Urinary bladder (tissue), 4 donors: ENCODE results near the gene ZMPSTE24. TPM values are rescaled to one million over a fixed set of nuclear protein-coding genes. Genes with fewer than 3 reads are reported as not detected.

Experiments used
- DNase-seq: peaks from one replicate; pipeline ENCODE4 v3.0.0-alpha.2; 2015; ENCODE audit errors: extremely low spot score
- H3K27ac ChIP-seq: one replicate; pipeline ENCODE4 v1.5.1; 2013; ENCODE audit warnings: low read depth, mild to moderate bottlenecking, moderate library complexity
- H3K36me3 ChIP-seq: one replicate; pipeline ENCODE4 v1.6.1; 2013; ENCODE audit warnings: mild to moderate bottlenecking, moderate library complexity; ENCODE audit not compliant: insufficient read depth
- H3K4me1 ChIP-seq: one replicate; pipeline ENCODE4 v1.6.1; 2013; ENCODE audit warnings: mild to moderate bottlenecking, moderate library complexity; ENCODE audit not compliant: insufficient read depth
- H3K4me3 ChIP-seq: one replicate; pipeline ENCODE4 v1.5.1; 2013; ENCODE audit warnings: low read depth, low read length
- WGBS: extraction: QIAGEN DNeasy Blood & Tissue Kit; methylation state at CpG from one replicate; pipeline ENCODE4 v1.1.7; 2013; 5-methylcytosine and 5-hydroxymethylcytosine counted together
- polyA plus RNA-seq: library from polyadenylated mRNA; stranded (reverse); fragments of 200-250 nt; gene quantifications from one replicate; pipeline ENCODE4 v1.2.3, GENCODE V29; 2013
- total RNA-seq: library from RNA; depleted of rRNA; stranded (reverse); fragments of >200 nt; gene quantifications from one replicate; pipeline ENCODE4 v1.2.3, GENCODE V29; 2014
- donor health status: healthy with polysubstance abuse.
- donor health status: healthy.

The ZMPSTE24 gene
- total and polyA plus RNA-seq, 2 donors, result 32.3 to 67.8 TPM

- DNase-seq, result no peak
- WGBS, result 92% methylated on average over 13 of the region's 13 CpGs
Observed at GRCh38 chr1:40302475-40302874, 44.4 kb downstream of the ZMPSTE24 start.

DNA sequence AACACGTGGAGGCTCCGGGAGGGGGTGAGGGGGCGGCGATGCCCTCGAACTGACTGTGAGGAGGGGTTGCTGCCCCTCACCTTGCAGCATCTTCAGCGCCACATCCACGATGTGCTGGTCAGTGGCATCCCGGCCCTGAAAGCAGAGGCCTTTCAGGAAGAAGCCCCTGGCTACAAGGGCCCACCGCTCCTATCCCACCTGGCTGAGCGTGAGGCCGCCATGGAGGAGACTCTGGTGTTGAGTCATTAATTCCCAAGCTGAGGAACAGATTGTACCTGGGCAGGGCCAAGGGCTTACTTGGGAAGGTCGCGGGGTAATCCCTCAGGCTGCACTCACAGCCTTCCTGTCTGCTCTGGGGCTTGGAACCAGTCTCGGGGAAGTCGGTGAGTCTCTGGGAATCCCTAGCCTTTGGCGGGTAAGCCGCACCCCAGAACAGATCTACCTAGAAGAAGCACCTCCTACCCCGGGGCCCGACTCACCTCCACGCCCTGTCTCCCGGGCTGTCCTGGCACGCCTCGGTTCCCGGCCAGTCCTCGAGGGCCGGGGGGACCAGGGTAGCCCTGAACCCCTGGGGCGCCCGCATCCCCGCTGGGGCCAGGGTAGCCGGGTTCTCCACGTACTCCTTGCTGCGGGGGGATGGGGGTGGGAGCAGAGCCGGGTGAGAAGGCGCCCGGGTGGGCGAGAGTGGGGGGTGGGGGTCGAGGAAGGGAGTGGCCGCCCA, 45.2 kb downstream of the ZMPSTE24 start:
- Histone ChIP-seq H3K36me3 (no peaks in the 10 kb centered on the region), H3K4me1 (no peaks in the 10 kb centered on the region), H3K27ac (no peak overlapping the region), H3K4me3 (no peak overlapping the region)
- 80% methylated on average over 38 of the region's 38 CpGs for WGBS
- DNase-seq, result no peak

More at GRCh38 chr1:40302475-40302874, 44.4 kb downstream of the ZMPSTE24 start:
- Histone ChIP-seq H3K4me3 (no peak overlapping the region), H3K4me1 (no peaks in the 10 kb centered on the region), H3K27ac (no peak overlapping the region), H3K36me3 (no peaks in the 10 kb centered on the region)

- WGBS, result 62% methylated on average over 33 of the region's 33 CpGs
- H3K36me3 ChIP-seq, result no peaks in the 10 kb centered on the region
Observed at GRCh38 chr1:40303790-40304189, 45.8 kb downstream of the ZMPSTE24 start.

DNA sequence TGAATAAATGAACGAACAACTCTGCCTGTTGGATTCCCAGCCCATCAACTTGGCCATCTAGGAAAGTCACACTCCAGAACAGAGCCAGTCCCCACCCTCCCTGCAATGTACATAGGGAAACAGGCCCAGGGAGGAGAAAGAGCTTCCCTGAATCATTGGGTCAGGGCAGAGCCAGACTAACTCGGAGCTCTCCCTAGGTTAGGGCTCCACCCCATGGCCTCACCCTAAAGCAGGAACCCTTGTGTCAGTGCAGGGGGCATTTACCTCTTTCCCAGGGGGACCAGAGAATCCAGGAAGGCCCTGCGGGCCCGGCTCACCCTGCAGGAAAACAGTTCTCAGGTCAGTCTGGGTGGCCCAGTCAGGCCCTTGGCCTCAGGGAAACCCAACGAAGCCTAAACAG, 47.4 kb downstream of the ZMPSTE24 start:
- H3K36me3 ChIP-seq, result no peaks in the 10 kb centered on the region
- no peaks in the 10 kb centered on the region for H3K4me1 ChIP-seq
- no peak overlapping the region for H3K4me3 ChIP-seq
- H3K27ac ChIP-seq, result no peak overlapping the region
- WGBS, result 74% methylated on average over 5 of the region's 5 CpGs
- DNase-seq, result no peak

More at GRCh38 chr1:40303790-40304189, 45.8 kb downstream of the ZMPSTE24 start:
- no peak overlapping the region for H3K4me3 ChIP-seq
- H3K27ac ChIP-seq, result no peak overlapping the region
- H3K4me1 ChIP-seq, result no peaks in the 10 kb centered on the region
- DNase-seq, result no peak

- Histone ChIP-seq H3K36me3 (no peaks in the 10 kb centered on the region), H3K4me1 (no peaks in the 10 kb centered on the region), H3K27ac (no peak overlapping the region), H3K4me3 (no peak overlapping the region)
- 86% methylated on average over 2 of the region's 2 CpGs for WGBS
- DNase-seq, result no peak
Observed at GRCh38 chr1:40305871-40306270, 47.8 kb downstream of the ZMPSTE24 start.

DNA sequence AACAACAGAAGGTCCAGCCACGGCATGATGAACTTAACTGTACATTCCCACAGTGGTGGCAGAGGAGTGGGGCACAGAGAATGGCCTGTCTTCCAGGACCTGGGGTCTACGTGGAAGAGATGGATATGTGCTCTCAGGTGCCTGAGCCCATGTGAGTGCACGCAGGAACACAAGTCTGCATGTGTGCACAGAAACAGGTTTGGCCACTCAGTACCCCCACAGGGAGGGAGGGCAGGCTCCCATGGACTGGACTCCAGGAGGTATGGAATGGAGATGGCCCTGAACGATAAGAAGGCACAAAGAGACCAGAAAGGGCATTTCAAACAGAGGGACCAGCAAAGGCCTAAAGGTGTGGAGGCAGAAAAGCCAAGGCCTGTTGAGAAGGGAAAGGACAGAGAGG, 48.3 kb downstream of the ZMPSTE24 start:
- WGBS, result 90% methylated on average over 4 of the region's 4 CpGs
- no peak overlapping the region for H3K4me3 ChIP-seq
- no peaks in the 10 kb centered on the region for H3K36me3 ChIP-seq
- H3K27ac ChIP-seq, result no peak overlapping the region
- no peaks in the 10 kb centered on the region for H3K4me1 ChIP-seq
- DNase-seq, result no peak

DNA sequence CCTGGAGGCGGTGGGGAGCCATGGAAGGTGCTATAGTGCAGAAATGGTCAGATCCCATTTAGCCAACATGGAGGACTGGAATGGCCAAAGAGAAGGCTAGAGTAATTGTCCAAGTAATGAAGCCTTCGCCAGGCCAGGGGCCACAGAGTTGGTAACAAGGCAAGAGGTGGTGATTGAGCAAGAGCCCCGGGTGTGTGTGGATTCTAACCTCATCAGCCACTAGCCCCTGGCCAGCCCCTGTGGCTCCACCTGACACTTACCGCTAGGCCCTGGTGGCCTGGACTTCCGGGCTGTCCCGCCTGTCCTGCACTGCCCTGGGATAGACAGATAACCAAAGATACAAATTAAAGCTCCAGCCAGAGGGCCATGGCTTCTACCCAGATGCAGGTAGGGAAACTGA, 49.1 kb downstream of the ZMPSTE24 start:
- DNase-seq, result no peak
- no peaks in the 10 kb centered on the region for H3K4me1 ChIP-seq
- H3K27ac ChIP-seq, result no peak overlapping the region
- H3K4me3 ChIP-seq, result no peak overlapping the region
- 97% methylated on average over 6 of the region's 6 CpGs for WGBS
- H3K36me3 ChIP-seq, result no peaks in the 10 kb centered on the region

GRCh38 chr1:40308036-40308727, 50.1 kb downstream of the ZMPSTE24 start:
- DNase-seq, result no peak
- WGBS, result 69% methylated on average over 6 of the region's 6 CpGs

DNA sequence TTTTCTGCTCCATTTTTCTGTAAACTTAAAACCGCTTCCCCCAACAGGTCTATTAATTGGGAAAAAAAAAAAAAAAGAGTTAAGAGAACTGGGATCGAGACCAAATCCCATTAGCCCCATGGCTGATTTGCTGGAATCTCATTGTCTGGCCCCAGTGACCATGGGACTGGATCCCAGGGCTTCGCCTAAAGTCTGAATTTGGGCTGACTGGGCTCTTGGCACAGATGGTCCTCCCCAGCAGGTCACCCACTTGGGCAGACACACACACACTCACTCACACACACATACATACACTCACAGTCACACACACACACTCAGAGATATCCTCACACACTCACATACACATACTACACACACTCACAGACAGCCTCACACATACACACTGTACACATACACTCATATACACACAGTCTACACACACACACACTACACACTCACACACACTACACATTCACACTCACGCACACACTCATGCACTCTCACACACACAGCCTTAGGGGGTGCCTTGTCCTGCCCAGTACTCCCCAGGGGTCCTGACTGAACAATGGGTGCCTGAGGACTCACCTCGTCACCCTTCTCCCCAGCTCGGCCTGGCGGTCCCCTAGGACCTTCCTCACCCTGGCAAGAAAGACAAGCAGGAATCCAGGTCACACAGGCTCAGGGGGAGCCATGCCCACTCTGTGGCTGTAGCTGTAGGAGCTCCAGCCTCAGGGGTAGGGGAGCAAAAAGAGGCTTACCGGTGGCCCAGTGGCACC, 51.5 kb downstream of the ZMPSTE24 start:
- WGBS, result 81% methylated on average over 8 of the region's 8 CpGs
- no peak for DNase-seq
- H3K4me3 ChIP-seq, result no peak overlapping the region
- no peaks in the 10 kb centered on the region for H3K4me1 ChIP-seq
- H3K27ac ChIP-seq, result no peak overlapping the region
- no peaks in the 10 kb centered on the region for H3K36me3 ChIP-seq

More at GRCh38 chr1:40308036-40308727, 50.1 kb downstream of the ZMPSTE24 start:
- Histone ChIP-seq H3K27ac (no peak overlapping the region), H3K36me3 (no peaks in the 10 kb centered on the region), H3K4me3 (no peak overlapping the region), H3K4me1 (no peaks in the 10 kb centered on the region)

- Histone ChIP-seq H3K36me3 (no peaks in the 10 kb centered on the region), H3K4me1 (no peaks in the 10 kb centered on the region), H3K4me3 (no peak overlapping the region), H3K27ac (no peak overlapping the region)
- no peak for DNase-seq
- WGBS, result 74% methylated on average over 2 of the region's 2 CpGs
Observed at GRCh38 chr1:40310129-40310461, 52.1 kb downstream of the ZMPSTE24 start.

GRCh38 chr1:40310983-40311642, 53.1 kb downstream of the ZMPSTE24 start:
- Histone ChIP-seq H3K4me1 (no peaks in the 10 kb centered on the region), H3K4me3 (no peak overlapping the region), H3K27ac (no peak overlapping the region), H3K36me3 (no peaks in the 10 kb centered on the region)
- DNase-seq, result no peak
- 84% methylated on average over 22 of the region's 22 CpGs for WGBS

GRCh38 chr1:40311692-40312091, 53.7 kb downstream of the ZMPSTE24 start:
- Histone ChIP-seq H3K4me3 (no peak overlapping the region), H3K27ac (no peak overlapping the region), H3K36me3 (no peaks in the 10 kb centered on the region), H3K4me1 (no peaks in the 10 kb centered on the region)
- WGBS, result 95% methylated on average over 5 of the region's 5 CpGs
- DNase-seq, result no peak
